ENCODE measurements around the gene RXRG.
A peak's percentile ranks its signal among the peaks of the same experiment; 100 is the strongest.
"Not testable (repeated sequence)": the region's sequence is repeated elsewhere in the genome, so short reads cannot be mapped to it uniquely, and the experiment has no call there.

RXRG gene

DNA sequence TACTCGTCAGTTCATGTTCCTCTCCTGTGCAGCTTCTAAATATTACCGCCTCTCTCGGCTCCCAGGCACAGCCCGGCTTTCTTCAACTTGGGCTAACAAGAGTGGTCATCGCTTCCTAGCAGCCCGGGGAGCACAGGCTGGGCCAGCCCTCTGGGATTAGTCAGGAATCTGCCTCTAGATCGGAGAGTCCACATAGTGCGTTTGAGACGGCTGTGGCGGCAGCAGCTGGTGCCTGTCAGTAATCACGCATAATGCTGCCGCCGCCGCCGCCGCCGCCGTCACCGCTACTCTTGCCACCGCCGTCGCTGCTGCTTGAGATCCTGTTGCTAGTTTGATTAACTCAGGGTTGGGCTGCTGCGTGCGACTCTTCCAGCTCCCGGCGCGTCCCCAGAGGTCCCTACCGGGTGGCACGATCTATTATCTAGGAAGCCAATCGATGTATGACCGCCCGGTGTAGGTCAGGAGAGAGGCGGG lies at the start of gene RXRG:
RXRG (minus strand) TSS at position 230 of the 474 bp plus-strand sequence. CDS start 233 bp downstream, outside the sequence.
- DNase-seq, result peak; percentile 6

DNA sequence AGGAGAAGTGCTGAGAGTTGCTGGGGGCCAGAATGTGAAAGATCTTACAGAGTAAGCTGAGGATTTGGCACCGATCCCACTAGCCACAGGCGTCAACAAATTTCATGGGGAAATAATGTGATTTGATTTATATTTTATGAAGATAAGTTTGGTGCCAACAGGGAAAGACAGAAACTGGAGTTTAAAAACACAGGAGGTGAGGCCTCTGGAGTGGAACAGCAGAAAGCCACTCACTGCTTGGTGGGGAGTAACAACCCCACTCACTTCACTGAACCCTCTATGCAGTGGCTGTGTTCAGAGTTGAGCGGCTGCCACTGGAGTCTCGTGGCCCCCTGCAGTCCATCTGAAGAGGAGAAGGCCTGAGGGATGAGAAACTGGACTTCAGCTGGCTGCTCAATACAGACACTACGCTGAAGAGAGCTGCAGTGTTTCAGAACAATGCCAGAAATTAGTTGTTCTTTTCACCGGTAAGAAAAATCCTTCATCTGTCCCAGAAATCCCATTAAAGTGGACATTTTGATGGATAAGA lies 48.0 kb upstream of the RXRG start:
- DNase-seq, result no peak

DNA sequence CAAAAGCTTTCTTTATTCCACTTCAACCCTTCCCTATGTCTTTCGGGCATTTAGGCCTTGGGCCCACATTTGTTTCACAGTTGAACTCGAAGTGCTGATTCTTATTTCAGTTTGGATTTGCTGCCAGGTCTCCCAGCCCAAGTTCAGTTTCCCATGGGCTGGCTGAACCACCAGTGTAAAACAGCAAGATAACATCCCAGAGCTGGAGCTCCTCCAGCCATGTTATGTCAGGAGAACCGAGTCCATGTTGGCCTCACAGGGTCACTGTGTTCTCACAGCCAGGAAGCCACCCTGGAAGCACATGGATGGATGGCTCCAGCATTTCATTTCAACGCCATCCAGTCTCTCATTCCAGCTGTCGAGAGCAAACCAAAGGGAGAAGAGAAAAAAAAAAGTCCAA lies 45.2 kb upstream of the RXRG start:
- DNase-seq, result no peak

DNA sequence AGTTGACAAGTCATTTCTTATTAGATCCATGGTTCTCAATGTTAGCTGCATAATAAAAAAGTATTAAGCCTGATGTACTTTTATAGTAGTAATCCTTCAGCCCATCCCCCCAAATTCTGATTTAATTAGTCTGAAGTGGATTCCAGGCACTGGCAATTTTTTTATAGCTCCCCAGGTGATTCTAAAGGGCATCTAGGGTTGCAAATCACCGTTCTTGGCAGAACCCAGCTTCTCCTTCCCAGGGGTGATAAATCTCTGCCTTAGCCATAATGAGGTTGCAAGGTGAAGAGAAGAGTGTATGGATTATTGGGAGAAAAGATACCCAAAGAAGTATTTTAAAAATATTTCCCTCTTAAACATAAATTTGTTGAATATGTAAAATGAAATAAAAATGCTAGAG lies 43.0 kb upstream of the RXRG start:
- DNase-seq, result no peak

DNA sequence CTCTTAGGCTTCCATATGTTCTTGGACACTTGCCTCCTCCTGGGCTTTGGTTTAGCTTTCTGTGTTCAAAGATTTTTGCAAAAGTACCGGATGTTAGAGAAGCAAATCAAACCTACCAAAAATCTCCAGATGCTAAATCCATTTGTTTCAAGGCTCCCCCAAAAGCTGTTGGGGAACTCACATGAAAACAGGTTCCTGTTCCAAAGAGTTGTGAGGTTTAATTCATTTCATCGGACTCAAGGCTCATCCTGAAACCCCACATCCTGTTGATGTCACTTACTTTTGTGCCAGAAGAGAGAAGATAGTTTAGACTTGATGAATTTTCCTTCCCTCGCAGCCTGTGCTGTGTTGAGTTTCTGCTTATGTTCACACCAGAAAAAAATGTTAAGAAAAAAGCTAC lies 41.7 kb upstream of the RXRG start:
- DNase-seq, result no peak

DNA sequence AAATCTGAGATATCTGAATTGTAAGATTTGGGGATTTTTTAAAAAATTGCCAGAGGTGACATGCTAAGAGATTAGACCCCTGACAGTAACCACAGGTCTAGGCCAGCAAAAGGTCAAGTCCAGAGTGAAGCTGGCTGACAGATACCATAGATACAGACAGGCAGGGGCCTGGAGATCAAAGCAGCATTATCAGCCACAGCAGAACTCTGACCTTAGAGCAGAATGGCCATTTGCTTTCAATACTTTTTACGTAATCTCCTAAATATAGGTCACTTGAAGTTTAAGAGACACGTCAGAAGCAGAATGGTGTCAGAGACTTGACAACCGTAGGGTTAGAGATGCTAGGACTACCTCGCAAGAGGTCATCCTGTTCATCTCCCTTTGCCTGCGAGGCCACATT lies 40.8 kb upstream of the RXRG start:
- DNase-seq, result no peak

DNA sequence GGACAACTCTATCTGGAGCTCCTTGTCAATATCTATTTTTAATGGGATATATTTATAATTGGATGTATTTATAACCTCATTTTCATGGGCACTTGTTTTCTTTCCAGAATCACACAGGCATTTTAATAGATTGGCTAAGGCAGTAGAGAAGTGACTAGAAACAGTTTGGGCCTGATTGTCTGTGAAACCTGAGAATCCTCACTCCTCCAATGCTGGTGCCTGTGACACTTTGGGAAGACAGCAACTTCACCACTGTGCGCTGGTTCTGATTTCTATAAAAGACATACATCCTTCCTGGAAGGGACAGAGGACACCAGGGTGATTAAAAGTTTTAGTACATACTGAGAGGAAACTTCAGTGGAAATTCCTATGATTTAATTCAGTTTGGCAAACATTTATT lies 39.6 kb upstream of the RXRG start:
- no peak for DNase-seq

DNA sequence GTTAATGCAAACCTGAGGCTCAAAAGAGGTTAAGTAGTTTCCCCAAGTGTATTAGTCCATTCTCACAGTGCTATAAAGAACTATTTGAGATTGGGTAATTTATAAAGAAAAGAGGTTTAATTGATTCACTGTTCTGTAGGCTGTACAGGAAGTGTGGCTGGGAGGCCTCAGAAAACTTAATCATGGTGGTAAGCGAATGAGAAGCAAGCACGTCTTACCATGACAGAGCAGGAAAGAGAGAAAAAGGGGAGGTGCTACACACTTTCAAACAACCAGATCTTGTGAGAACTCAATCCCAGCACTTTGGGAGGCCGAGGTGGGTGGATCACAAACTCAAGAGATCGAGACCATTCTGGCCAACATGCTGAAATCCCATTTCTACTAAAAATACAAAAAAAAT lies 38.5 kb upstream of the RXRG start:
- DNase-seq, result no peak

DNA sequence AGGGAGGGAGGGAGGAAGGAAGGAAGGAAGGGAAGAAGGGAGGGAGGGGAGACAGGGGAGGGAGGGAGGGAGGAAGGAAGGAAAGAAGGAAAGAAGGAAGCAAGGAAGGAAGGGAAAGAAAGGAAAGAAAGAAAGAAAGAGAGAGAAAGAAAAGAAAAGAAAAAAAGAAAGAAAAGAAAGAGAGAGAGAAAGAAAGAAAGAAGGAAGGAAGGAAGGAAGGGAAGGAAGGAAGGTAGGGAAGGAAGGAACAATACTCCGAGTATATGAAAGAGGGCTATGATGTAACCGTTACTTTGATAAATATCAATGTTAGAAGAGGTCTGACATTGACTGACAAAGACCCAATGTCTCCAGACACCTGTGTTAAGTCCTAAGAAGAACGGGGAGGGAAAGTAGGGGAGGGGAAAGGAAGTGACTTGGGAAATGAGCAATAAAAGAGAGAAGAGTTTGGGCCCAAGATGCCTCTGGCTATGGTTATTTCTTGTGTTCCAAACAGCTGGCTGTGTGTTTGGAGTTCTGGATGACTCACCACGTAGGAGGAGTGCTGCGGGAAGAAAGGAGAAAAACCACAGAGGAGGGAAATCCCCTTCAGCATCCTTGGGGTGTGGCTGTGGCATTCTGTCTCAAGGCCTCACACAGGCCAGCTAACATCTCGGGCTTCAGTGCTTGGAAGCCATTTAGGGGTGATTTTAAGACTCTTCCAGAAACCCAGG lies 37.0 kb upstream of the RXRG start:
- DNase-seq, result no peak

DNA sequence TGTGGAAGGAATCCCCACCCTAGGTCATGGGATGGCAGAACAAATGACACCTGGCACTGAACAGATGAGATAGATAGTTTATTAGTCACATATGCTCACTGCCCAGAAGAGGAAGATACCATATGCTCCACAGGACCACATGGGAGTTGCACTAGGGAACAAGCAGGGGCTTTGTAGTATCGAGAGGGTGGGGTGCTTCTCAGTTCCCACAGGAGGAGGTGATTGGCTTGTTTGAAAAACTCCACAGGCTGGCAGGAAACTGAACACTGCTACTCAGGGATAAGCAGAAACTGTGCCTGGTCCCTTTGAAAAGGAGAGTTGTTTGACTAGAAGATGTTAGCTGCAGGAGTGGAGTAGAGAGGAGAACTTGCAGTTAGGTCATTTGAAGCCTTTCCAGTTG lies 31.9 kb upstream of the RXRG start:
- DNase-seq, result no peak

DNA sequence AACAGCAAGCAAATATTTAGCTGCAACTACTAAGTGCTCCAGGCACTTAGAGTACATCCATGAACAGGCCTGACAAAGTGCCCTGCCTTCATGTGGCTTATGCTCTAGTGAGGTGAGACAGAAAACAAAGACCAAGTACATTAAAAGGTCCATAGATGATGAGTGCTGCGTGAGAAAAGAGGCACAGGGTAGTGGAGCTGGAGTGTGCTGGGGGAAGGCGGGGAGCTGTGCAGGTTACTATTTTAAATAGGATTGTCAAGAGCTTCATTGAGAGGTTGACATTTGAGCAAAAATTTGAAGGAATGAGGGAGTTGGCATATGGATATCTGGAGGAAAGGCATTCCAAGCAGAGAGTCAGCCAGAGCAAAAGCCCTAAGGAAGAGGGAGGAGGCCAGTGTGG lies 29.3 kb upstream of the RXRG start:
- no peak for DNase-seq

DNA sequence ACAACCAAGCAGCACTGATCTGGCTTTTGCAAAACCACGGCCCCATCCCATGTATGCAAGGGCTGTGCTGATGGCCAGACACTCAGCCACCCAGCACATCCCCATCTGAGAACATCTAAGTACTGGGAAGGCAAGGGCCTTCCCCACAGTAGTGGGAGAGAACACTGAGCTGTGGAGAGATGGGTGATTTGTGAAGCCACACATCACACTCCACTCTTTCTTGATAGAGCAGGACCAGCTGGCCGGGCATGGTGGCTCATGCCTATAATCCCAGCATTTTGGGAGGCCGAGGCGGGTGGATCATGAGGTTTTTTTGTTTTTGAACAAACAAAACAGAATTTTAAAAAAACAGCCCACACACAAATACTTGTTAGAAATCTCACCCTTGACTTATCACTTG lies 28.2 kb upstream of the RXRG start:
- no peak for DNase-seq

DNA sequence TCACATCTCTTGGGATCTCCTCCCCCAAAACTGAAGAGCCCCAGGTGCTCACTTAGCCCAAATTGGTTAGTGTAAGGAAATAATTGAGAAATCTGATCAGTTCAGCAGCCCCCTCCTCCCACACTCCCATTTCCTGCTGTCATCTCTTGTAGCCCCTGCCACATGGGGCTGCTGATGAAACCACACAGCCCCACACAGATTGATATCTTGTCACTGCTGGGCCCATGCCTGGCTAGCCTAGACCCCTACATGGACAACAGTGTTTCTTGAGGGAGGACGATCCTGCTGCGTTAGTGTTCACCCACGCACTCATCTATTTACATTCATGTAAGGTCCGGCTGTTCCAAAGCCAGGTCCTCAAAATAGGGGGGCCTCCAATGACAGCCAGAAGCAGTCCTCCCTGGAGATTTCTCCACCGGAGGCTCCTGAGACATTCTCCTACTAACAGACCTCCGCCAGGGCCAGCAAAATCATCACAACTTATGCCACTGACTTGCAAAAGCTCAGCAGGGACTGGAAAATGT lies 23.9 kb upstream of the RXRG start:
- no peak for DNase-seq

DNA sequence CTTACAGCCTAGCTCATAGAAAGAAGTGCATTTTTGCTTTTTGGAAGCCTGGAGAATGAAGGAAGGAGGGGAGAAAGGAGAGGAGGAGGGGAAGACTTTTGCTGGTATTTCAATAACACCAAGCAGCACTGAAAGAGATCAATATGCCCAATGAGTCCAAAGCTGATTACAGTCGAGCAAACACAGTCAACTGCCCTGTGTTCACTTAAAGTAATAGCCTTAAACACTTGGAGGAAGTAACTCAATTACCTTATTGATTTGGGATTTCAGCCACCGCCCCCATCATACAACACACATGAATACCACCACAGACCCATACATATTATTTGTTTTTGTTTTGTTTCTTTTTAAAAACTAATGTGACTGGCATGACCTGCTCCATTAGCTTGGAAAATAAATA lies 23.3 kb upstream of the RXRG start:
- DNase-seq, result no peak

DNA sequence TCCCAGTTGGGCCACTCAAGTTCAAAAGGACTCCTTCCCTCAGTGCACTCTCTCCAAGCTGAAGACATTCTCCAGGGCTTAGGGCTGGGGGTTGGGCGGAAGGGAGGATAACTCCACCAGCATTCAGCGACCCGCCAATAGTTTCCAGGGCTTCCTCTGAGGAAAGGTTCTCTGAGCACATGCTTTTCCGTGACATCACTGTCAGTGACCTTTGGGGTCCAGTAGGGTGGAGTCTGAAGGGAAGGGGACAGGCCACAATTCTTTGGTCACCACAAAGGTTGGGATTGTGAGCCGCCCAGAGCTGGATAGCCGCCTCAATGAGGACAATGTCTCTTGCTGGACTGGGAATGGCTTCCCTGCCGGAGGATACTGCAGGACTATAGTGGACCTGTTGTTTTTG lies 22.8 kb upstream of the RXRG start:
- no peak for DNase-seq

DNA sequence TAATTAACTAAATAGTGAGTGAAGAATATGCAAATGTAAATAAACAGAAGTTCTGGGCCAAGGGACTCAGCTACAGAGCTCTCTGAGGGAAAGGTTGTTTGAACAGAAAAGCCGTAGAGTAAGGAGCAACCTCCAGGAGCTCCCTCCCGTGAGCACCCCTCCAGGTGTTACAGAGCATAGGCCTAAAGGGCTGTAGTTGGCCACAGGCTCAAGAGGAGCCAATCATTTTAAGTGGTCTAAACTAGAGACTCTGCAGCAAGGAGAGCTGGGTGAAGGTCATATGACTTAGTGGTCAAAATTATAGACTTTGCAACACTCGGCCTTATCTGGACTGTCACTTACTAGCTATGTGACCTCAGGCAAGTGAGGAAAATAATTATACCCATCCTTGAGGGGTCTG lies 19.1 kb upstream of the RXRG start:
- DNase-seq, result no peak

DNA sequence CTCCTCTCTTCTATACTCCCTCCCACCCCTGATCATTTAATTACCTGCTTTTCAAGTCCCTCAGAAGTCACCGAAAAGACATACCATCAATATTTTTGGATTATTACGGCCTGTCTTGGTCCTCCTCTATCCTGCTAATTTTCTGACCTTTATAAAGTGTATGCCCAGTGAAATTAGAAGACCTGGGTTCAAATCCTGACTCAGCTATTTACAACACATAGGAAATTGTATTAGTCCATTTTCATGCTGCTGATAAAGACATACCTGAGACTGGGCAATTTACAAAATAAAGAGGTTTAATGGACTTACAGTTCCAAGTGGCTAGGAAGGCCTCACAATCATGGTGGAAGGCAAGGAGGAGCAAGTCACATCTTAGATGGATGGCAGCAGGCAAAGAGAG lies 14.8 kb upstream of the RXRG start:
- DNase-seq, result not testable (repeated sequence)

DNA sequence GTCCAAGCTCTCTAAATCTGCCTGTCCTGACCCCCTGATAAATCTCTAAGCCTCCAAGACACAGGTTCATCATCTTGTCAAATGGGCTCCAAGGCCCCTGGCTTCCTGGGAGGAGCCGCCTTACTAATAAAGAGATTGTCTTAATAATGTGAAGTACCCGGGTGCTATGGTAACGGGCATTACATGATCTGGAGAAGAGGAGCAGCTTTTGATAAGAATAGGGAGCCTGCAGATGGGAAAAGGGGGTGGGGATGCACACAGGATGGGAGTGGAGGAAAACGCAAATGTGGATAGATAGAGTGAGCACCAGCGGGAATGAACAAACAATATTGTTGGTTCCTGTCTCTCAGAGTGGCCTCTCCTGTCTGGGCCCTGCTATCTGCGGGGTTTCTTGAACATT lies 11.9 kb upstream of the RXRG start:
- DNase-seq, result no peak

DNA sequence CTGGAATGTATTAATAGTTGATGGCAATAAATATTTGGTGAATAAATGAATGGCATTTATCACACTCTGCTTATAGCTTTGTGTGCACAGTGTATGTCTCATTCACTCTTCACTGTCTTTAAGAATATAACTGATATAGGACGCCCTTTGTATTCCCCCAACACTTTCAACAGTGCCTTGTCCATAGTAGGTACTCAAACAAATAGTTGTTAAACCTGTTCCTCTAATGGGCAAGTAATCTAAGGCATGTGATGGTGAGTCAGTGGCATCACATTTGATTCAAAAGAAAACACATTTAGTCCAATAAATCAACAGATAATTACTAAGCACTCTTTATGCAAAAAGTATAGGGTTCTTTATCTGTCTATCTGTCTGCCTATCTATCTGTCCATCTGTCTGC lies 11.2 kb upstream of the RXRG start:
- DNase-seq, result no peak

DNA sequence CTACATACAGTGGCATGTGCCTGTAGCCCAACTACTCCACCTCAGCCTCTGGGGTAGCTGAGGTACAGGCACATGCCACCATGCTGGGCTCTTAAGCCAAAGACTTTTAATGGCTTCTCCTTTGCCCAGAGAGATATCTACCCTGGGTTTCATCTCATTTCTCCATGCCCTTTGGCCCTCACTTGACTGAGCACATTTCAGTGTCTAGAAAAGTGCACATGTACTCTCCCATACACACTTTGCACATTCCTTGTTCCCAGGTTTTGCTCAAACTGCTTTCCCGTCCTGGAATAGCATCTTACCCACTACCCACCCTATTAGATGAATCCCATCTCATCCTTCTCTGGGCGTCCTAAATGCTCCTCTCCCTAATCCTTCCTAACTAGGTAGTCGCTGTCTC lies 10.2 kb upstream of the RXRG start:
- DNase-seq, result no peak

DNA sequence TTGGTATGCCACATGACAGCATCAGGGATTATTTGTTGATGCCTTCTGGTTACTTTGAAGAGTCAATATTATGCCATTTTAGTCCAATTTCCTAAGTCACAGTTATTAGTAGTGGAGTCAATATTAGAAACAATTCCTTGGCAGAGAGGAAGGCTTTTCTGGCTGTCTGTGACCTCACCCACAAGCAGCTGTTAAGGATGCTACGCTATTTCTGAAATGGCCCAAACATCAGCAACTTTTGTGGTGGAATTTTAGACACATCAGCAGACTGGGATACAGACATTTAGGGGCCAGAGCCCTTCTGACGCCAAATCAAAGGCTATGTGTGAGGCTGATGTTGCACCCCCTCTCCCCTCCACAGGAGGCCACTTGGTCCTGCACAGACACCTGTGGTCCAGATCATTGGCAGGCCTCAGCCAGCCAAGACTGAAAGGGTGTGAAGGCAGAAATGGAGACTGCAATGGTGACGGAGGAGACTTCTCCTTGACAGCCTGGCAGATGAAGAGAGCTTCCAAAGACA lies 9.2 kb upstream of the RXRG start:
- DNase-seq, result no peak

DNA sequence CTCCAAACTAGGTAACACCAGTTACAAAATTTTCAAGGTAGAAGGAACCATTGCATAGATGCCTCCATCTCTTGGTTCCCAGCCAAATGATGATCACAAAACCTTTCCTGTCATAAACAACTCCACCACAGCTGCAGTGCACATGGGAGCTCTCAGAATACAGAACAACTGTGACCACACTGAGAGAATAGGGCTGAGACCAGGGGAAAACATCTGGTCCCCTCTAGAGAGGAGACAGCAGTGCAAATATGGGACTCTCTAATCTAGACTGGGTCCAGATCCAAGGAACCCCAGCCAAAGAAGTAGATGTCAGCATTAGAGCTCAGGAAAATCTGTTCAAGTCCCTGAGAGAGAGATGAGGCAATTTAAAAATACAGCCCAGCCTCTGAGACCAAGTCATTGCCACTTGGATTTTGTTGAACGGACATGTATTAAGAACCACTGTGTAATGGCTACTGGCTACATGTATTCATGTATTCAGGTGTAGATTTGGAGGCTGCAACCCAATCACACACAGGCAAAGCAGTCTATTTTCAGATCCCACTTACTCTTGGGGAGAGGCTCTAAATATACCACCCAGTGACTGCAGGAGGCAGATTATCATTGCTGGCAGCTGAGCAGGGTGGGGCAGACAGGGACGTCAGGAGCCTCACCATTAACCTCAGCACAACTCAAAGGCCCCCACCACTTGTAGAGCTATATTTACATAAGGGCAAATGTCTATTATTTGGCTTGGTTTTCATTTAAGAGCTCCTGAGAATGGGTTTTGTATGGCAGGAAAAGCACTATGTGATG lies 7.6 kb upstream of the RXRG start:
- no peak for DNase-seq

DNA sequence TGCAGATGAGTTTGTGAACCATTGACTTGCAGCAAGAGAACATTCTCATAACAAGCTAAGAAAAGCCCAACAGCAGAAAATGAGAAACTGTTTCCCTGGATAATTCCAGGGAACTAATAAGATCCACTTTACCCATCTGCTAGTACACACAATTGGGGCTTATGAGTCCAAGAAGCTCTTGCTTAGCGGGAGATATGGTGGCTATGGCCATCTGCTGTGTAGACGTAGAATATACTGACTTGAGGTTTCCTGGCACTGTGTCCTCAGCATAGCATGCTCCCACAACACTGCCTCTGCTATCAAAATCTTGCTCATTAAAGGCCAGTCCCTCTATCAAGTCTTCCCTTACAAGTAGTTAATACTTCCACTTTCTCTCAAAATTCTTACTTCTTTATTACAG lies 6.8 kb upstream of the RXRG start:
- DNase-seq, result no peak

DNA sequence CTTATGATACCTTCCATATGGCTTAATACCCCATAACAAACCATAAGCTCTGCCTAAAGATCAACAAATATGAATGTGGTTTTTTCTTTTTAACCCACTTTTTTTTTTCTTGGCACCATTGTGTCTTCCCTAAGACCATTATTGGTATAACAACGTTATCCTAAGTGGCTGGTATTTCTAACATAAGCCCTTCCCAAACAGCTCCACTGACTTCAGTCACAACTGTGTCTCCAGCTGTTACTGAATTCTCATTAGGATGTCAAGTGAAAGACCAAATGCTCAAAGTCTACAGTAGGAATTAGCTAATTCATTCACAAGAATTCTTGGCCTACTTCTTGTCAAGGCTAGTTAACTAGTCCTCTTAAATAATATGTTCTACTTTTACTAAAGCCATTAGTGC lies 4.2 kb upstream of the RXRG start:
- DNase-seq, result no peak

Data from activated CD4-positive, alpha-beta T cell treated with anti-CD3 and anti-CD28 coated beads, Interleukin-2, amount 50 U/mL, for 1 hour (primary cell).